ENCODE data around the gene CHIA.

The CHIA gene

GRCh38 chr1:111369645-111370044, 79.0 kb downstream of the CHIA start:
- DNase-seq, result no peak

All from fibroblast of skin of right quadriceps (primary cell).